ENCODE data around the gene SLC26A2. TPM values are rescaled to one million over a fixed set of nuclear protein-coding genes. Genes with fewer than 3 reads are reported as not detected.

The SLC26A2 gene
- total and polyA plus RNA-seq, 2 of the 8 experiments (the other 6 are each of a cell fraction or from before 2014, with no cell fraction given) = 3.7 to 11.4 TPM

- no peak for TF ChIP-seq SIRT6 (IDR thresholded peaks at IDR 0.05; ENCODE audit: low read length)
- TF ChIP-seq SIN3A (conservative IDR thresholded peaks at IDR 0.05 in 1 of 2, IDR thresholded peaks at IDR 0.05 in 1 of 2; ENCODE audit: low read depth in 1 of 2, low read length in 2 of 2) = no peak
- TF ChIP-seq EZH2 (IDR thresholded peaks at IDR 0.05; ENCODE audit: low read depth, low read length, severe bottlenecking) = no peak
- TF ChIP-seq RFX5 (IDR thresholded peaks at IDR 0.05; ENCODE audit: borderline replicate concordance, low read depth, low read length) = no peak
Measured at GRCh38 chr5:149979896-149980295, 19.3 kb downstream of the SLC26A2 start (continued).
